GM19193 (cell line): ENCODE measurements around the gene DPYSL4.

Experiments
- POLR2A ChIP-seq: IDR thresholded peaks from 4 replicates; pipeline ENCODE4 v1.6.1; 2011; ENCODE audit not compliant: insufficient read depth, insufficient read length; ENCODE audit errors: extremely low read depth

DPYSL4 gene

GRCh38 chr10:132249226-132249724, 62.5 kb downstream of the DPYSL4 start:
- TF ChIP-seq POLR2A, result no peak

GRCh38 chr10:132249824-132250375, 63.2 kb downstream of the DPYSL4 start:
- TF ChIP-seq POLR2A, result no peak

GRCh38 chr10:132250481-132251475, 64.0 kb downstream of the DPYSL4 start:
- TF ChIP-seq POLR2A, result no peak

GRCh38 chr10:132251928-132252327, 65.2 kb downstream of the DPYSL4 start:
- TF ChIP-seq POLR2A, result no peak

GRCh38 chr10:132252412-132252811, 65.7 kb downstream of the DPYSL4 start:
- TF ChIP-seq POLR2A, result no peak

GRCh38 chr10:132253092-132253687, 66.4 kb downstream of the DPYSL4 start:
- TF ChIP-seq POLR2A, result no peak

GRCh38 chr10:132254841-132255240, 68.1 kb downstream of the DPYSL4 start:
- no peak for TF ChIP-seq POLR2A
